Gastroesophageal sphincter (tissue), 3 donors: ENCODE data around the gene HOXA1.
A peak's percentile ranks its signal among the peaks of the same experiment; 100 is the strongest.

Experiments
- CTCF ChIP-seq, 4 experiments: fragments of 200-600 bp in 2 of 4; fragments of 450-650 bp in 2 of 4; sonication (generic) in 1 of 4; IDR thresholded peaks; one replicate each; pipeline ENCODE4 v1.5.1; 2017 to 2019; ENCODE audit warnings: antibody characterized with exemption in 4 of 4, mild to moderate bottlenecking in 2 of 4, moderate library complexity in 2 of 4
- EP300 ChIP-seq: sonication (generic); formaldehyde crosslinking; IDR thresholded peaks from one replicate; pipeline ENCODE4 v1.6.1; 2017; ENCODE audit warnings: antibody characterized with exemption, mild to moderate bottlenecking
- POLR2A ChIP-seq, 2 donors: fragments of 450-650 bp; IDR thresholded peaks; one replicate each; pipeline ENCODE4 v1.6.1; 2017; ENCODE audit warnings: antibody characterized with exemption in 2 of 2, mild to moderate bottlenecking in 2 of 2, moderate library complexity in 1 of 2

DNA sequence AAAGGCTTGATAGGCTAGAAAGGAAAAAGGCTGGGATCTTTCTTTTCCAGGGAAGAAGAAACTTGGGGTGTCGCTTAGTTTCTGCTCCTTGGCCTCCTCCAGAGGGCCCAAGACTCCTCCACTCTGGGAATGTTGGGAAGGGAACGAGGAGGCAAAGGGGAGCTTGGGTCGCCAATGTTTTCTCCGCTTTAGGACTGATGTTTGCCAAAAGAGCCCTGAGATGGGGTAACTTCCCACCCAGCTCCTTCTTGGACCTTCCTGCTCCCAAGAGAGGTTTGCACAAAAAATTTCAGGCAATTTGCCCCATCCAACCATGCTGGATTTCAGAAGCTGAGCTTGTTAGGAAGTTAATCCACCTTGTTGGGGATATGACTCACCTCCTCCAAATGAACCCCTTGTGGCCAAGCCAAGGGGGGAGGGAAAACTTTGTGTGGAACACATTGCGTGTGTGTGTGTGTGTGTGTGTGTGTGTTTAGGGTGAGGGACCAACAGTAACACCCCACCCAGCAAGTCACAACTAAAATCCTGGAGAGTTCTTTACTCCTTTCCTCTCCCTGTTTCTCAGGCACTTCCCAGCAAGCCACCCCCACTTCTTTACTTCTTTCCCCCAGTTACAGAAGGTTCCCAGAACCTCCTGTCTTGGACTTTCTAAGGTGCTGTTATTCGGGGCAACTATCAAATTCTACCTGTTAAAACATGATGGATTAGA lies 15.4 kb upstream of the HOXA1 start:
- TF ChIP-seq POLR2A (IDR thresholded peaks at IDR 0.05) (no peak), CTCF (IDR thresholded peaks at IDR 0.05) (peak in 1 of 4 experiments; percentile 9), EP300 (no peak)
